CD4-positive, alpha-beta T cell treated with Interleukin-10 for 1 hour (primary cell): Measurements from ENCODE around the gene CNKSR3.

Experiments
- DNase-seq: peaks from one replicate; pipeline ENCODE4 v3.0.0-alpha.2; 2020

Gene CNKSR3

GRCh38 chr6:154377726-154378125 is 132.8 kb downstream of the CNKSR3 start:
- DNase-seq: no peak

GRCh38 chr6:154373971-154374370 is 136.5 kb downstream of the CNKSR3 start:
- no peak for DNase-seq

GRCh38 chr6:154371281-154371680 is 139.2 kb downstream of the CNKSR3 start:
- no peak for DNase-seq

- DNase-seq: peak; percentile 27
Measured at GRCh38 chr6:154370545-154370944, 139.9 kb downstream of the CNKSR3 start.

- no peak for DNase-seq
Measured at GRCh38 chr6:154367839-154368695, 142.4 kb downstream of the CNKSR3 start.

- no peak for DNase-seq
Measured at GRCh38 chr6:154367336-154367735, 143.1 kb downstream of the CNKSR3 start.

- no peak for DNase-seq
Measured at GRCh38 chr6:154363821-154364220, 146.7 kb downstream of the CNKSR3 start.

- DNase-seq: no peak
Measured at GRCh38 chr6:154361476-154361875, 149.0 kb downstream of the CNKSR3 start.

- DNase-seq: no peak
Measured at GRCh38 chr6:154360476-154360875, 150.0 kb downstream of the CNKSR3 start.

- no peak for DNase-seq
Measured at GRCh38 chr6:154359679-154360078, 150.8 kb downstream of the CNKSR3 start.

GRCh38 chr6:154359161-154359574 is 151.3 kb downstream of the CNKSR3 start:
- DNase-seq: no peak

GRCh38 chr6:154358019-154358545 is 152.4 kb downstream of the CNKSR3 start:
- no peak for DNase-seq

- peak; percentile 2 for DNase-seq
Measured at GRCh38 chr6:154356690-154357089, 153.8 kb downstream of the CNKSR3 start, which contains the start of gene IPCEF1. Gene IPCEF1, minus strand, starts transcription at chr6:154356803. Its CDS starts 90,856 bp downstream, at chr6:154265947.

GRCh38 chr6:154356113-154356512 is 154.4 kb downstream of the CNKSR3 start:
- no peak for DNase-seq

GRCh38 chr6:154354265-154354777 is 156.2 kb downstream of the CNKSR3 start:
- no peak for DNase-seq

GRCh38 chr6:154353626-154354025 is 156.9 kb downstream of the CNKSR3 start:
- no peak for DNase-seq

GRCh38 chr6:154352898-154353585 is 157.4 kb downstream of the CNKSR3 start:
- no peak for DNase-seq

GRCh38 chr6:154350293-154350692 is 160.2 kb downstream of the CNKSR3 start:
- no peak for DNase-seq

- DNase-seq: no peak
Measured at GRCh38 chr6:154347981-154348380, 162.5 kb downstream of the CNKSR3 start.

- no peak for DNase-seq
Measured at GRCh38 chr6:154345811-154346210, 164.7 kb downstream of the CNKSR3 start.

- no peak for DNase-seq
Measured at GRCh38 chr6:154343473-154344308, 166.8 kb downstream of the CNKSR3 start.

- no peak for DNase-seq
Measured at GRCh38 chr6:154341871-154342270, 168.6 kb downstream of the CNKSR3 start.

GRCh38 chr6:154341336-154341735 is 169.1 kb downstream of the CNKSR3 start:
- no peak for DNase-seq
